IPS-18c (cell line): ENCODE data around the gene PRKAR1B.

Experiments
- H3K4me3 ChIP-seq: 2 replicates; pipeline ENCODE4 v1.7.0; 2013; ENCODE audit warnings: low read depth, mild to moderate bottlenecking, low read length, moderate library complexity; ENCODE audit not compliant: insufficient read depth
- H3K9me3 ChIP-seq: one replicate; pipeline ENCODE4 v1.6.1; 2013; ENCODE audit warnings: mild to moderate bottlenecking, low read length, moderate library complexity; ENCODE audit not compliant: control insufficient read depth, insufficient read depth

The PRKAR1B gene

DNA sequence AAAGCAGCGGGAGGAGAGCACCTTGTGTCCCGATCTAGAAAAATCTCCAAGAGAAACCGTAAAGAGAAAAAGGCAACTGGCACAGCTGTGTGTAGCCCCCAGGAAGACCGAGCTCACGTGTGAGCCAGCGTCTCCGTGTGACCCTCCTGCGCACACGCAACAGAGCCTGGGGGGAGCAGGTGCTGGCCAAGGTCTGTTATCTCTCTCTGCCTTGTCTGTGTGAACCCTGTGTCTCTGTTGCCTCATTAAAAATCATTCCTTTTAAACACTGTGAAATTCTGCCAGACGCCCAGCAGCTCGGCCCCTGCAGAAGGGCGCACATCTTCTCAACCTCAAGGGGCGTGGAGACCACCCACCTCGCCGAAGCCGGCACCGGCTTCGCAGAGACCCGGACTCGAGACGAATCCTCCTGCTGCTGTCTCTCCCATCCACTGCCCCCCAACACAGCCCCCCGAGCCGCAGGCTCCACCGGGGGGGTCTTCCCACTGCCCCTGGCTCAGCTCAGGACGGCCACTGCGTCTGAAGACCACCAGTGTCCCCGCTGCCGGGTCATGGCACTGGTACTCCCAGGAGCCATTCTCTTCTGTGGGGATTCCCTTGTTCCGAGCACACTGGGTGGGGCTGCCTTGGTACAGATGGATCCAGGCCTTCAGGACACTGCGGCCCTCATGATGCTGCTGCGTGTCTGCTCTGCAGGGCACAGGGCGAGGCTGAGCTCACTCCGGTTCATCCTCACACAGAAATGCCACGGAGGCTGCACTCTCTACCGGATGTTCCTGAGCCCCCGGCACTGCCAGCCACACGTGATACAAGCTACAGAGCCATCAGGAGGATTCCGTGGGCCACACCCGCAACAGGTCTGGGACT lies 94.9 kb downstream of the PRKAR1B start:
- Histone ChIP-seq H3K4me3 (no peak overlapping the region), H3K9me3 (no peaks in the 10 kb centered on the region)

DNA sequence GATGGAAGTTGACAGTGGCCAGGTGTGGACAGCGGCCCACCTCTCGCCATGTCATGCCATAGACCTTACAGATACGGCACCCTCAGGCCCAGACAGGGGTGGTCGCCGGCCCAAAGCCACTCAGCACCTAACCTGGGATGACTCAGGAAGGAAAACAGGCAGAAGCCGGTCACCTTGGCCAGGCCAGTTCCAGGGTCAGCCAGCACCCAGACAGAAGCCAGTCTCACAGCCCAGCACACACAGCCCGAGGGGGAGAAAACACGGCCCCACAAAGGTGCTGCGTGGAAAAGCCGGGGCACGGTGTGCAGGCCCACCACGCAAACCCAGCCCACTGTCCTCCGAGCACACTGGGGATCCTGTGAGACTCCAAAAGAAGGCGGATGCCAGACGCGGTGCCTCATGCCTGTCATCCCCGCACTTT lies 95.8 kb downstream of the PRKAR1B start:
- no peak overlapping the region for H3K4me3 ChIP-seq
- H3K9me3 ChIP-seq: no peaks in the 10 kb centered on the region

- Histone ChIP-seq H3K4me3 (no peak overlapping the region), H3K9me3 (no peaks in the 10 kb centered on the region)
Measured at GRCh38 chr7:630539-630938, 96.5 kb downstream of the PRKAR1B start.

DNA sequence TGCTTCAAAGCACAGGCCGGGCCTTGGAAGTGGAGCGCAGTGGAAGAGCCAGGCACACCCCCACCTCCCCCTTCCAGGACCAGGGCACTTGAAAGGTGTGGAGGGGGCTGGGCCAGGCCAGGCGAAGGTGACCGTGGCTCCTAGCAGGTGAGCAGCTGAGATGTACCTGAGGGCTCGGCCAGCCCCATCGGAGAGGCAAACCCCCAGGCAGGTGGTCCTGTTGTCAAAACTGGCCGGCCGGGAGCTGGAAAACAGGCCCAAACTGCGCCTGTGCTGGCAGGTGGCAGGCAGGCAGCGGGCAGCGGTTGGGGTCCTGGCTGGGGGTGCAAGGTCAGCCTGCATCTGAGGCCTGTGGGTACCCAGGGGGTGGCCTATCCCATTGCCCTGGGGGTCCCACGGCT lies 97.0 kb downstream of the PRKAR1B start:
- Histone ChIP-seq H3K9me3 (no peaks in the 10 kb centered on the region), H3K4me3 (no peak overlapping the region)

DNA sequence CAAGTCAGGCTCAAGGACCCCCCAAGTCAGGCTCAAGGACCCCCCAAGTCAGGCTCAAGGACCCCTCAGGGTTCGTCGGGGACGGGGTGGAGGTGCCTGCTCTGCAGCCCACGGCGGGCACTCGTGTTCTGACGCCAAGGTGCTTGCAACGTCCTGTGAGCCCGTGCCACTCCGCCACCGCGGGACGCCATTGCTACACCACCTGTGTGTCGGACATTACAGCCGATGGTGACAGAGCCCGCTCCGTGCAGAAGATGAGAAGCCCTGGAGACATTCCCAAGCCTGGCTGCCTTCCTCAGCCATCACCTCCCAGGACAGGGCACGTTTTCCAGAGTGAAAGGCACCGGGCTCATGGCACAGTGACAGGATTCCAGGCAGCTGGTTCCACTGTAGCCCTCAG lies 98.3 kb downstream of the PRKAR1B start:
- H3K9me3 ChIP-seq: no peaks in the 10 kb centered on the region
- no peak overlapping the region for H3K4me3 ChIP-seq

GRCh38 chr7:628402-628763 lies 98.7 kb downstream of the PRKAR1B start:
- Histone ChIP-seq H3K4me3 (no peak overlapping the region), H3K9me3 (no peaks in the 10 kb centered on the region)

- Histone ChIP-seq H3K4me3 (no peak overlapping the region), H3K9me3 (no peaks in the 10 kb centered on the region)
Measured at GRCh38 chr7:627661-628401, 99.2 kb downstream of the PRKAR1B start.

GRCh38 chr7:625376-625971 lies 101.6 kb downstream of the PRKAR1B start:
- no peaks in the 10 kb centered on the region for H3K9me3 ChIP-seq
- peak overlapping the region; percentile 31; the same call in 1 of the 2 replicates for H3K4me3 ChIP-seq

DNA sequence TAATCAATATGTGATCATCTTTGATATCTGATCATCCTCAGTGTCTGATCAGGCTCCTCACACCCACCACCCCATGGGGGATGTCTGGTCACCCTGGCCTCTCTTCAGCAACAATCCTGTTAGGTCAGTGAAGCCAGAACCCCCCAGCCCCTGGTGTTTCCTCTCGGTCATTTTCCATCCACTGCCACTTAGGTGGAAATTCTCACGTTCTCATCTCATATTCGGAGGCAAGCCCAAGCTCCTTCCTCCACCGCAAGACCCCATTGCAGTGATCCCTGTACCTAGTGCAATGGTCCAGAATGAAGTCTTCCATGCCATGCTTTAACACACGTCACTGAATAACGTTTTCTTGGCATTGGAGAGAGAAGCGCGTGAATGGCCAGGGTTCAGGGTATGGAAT lies 103.6 kb downstream of the PRKAR1B start:
- Histone ChIP-seq H3K9me3 (peaks cover 2% of the 10 kb centered on the region), H3K4me3 (no peak overlapping the region)

- Histone ChIP-seq H3K9me3 (peaks cover 4% of the 10 kb centered on the region), H3K4me3 (no peak overlapping the region)
Measured at GRCh38 chr7:621572-622285, 105.4 kb downstream of the PRKAR1B start.

- peaks cover 4% of the 10 kb centered on the region for H3K9me3 ChIP-seq
- H3K4me3 ChIP-seq: no peak overlapping the region
Measured at GRCh38 chr7:620885-621284, 106.2 kb downstream of the PRKAR1B start.

DNA sequence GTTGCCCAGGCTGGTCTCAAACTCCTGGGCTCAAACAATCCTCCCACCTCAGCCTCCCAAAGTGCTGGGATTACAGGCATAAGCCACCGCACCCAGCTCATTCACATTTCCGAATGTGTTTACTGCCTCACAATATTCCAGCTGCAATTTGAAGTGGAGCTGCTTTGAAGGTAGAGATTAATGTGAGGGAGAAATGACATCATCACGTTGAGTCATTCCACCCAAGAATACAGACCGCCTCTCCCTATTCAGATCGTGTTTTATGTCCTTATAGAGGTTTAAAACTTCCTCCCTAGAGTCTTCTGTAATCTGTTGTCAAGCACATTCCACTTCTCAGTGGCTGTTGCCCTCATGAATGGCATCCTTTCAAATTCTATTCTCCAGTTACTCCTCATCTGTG lies 107.0 kb downstream of the PRKAR1B start:
- H3K9me3 ChIP-seq: peaks cover 4% of the 10 kb centered on the region
- no peak overlapping the region for H3K4me3 ChIP-seq

DNA sequence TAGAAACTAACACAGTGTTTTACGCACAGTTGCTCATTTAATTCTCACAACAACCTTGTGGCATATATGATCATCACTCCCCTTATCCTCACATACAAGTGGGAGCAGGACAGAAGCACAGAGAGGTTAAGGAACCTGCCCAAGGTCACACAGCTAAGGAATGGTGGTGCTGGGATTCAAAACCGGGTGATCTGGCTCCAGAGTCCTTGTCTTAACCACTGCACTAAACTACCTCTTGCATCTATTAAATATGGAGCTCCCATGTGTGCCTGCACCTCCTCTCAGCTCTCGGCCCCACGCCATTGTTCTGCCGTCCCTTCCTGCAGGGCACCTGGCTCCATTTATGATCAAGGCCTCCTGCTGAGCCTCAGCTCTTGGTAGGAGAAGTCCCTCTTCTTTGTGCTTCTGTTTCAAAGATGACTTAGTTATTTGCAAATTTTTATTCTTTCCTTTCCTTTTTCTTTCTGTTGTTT lies 107.7 kb downstream of the PRKAR1B start:
- H3K9me3 ChIP-seq: peaks cover 4% of the 10 kb centered on the region
- H3K4me3 ChIP-seq: no peak overlapping the region

DNA sequence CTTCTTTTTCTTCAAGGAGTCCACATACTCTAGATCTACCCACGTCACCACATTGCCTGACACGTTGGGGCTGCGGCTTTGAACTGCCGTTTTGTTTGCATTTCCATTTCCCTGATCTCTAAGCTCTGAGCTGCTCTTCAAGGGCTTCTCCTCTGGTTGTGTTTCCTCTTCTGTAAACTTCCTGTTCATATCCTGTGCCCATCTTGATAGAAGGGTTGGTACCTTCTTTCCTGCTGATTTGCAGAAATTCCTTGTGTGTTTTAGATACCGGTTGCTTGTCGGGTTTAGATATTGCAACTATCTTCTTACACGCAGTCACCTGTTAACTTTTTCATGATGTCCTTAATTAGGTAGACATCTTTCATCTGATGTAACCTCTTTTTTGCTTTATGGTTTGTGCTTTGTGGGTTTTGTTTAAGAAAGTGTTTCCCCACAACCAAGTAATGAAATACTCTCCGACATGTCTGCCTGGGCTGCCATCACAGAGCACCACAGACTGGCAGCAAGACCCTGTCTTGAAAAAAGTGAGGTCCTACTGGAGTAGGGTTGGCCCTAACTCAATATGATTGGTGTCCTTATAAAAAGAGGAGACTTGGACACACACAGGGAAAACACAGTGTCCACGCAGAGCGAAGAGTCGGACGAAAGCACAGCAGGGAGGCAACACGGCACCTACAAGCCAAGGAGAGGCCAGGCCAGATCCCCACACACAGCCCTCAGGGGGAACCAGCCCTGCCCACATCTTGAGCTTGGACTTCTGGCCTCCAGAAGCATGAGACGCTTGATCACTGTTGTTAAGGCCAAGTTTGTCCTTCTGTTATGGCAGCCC lies 108.3 kb downstream of the PRKAR1B start:
- H3K4me3 ChIP-seq: no peak overlapping the region
- peaks cover 4% of the 10 kb centered on the region for H3K9me3 ChIP-seq

DNA sequence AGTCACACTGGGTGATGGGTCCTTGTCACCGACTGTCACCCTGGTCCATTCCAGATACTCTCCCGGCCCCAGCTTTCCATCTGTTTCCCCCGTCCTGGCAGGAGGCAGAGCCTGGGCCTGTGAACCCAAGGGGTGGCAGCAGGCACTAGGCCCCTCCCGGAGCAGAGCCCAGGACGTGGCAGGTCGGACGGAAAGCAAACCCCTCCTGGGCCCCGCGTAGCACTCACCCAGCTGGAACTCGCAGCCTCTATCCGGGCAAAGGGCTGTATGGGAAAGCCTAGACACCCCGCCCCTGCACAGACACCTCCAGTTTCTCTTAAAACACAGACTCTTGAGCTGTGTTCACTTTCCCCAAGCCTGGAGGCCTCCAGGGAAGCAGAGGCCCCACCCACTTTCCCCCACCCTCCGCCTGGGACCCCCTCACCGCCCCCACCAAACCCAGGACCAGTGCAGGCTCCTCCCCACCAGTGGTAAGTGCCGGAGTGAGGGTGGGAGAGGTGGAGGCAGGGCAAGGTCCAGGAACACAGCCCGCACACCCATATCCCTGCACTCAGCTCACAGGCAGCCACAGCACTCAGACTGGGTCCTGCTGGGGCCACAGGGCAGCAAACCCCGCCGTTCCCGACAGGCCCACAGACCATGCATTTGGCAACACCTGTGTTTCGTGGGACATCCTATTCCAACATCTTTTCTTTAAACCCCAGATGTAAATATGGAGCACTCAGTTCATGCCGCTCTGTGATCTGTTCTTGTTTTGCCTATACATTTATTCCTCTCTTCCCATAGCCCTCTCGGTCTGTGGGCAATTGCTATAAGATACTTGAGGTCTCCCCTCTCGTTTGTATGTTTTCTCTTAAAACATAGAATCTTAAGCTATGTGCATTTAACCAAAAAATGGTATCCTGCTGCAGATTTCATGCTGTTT lies 109.2 kb downstream of the PRKAR1B start:
- Histone ChIP-seq H3K4me3 (no peak overlapping the region), H3K9me3 (peaks cover 4% of the 10 kb centered on the region)
